HG03135 (cell line): Measurements from ENCODE around the gene CCN2.

Experiments used
- ATAC-seq: cut with Tn5 transposase; IDR thresholded peaks from one replicate; pipeline ENCODE4 v1.9.1; 2021; ENCODE audit warnings: mild to moderate bottlenecking, moderate library complexity; ENCODE audit not compliant: unreplicated experiment

CCN2 gene

GRCh38 chr6:131950767-131951575 lies at the start of gene CCN2:
Gene CCN2, minus strand, starts transcription at chr6:131951372. Its CDS starts 200 bp downstream, at chr6:131951172.
- ATAC-seq, result no peak

GRCh38 chr6:132000296-132000695 lies 49.1 kb upstream of the CCN2 start:
- ATAC-seq, result no peak

- no peak for ATAC-seq
Observed at GRCh38 chr6:131999545-132000146, 48.5 kb upstream of the CCN2 start.

GRCh38 chr6:131998255-131998982 lies 47.2 kb upstream of the CCN2 start:
- no peak for ATAC-seq

GRCh38 chr6:131997429-131998153 lies 46.4 kb upstream of the CCN2 start:
- ATAC-seq, result no peak

- no peak for ATAC-seq
Observed at GRCh38 chr6:131995917-131996316, 44.7 kb upstream of the CCN2 start.

- ATAC-seq, result no peak
Observed at GRCh38 chr6:131992557-131992956, 41.4 kb upstream of the CCN2 start.

- no peak for ATAC-seq
Observed at GRCh38 chr6:131989036-131989435, 37.9 kb upstream of the CCN2 start.

- no peak for ATAC-seq
Observed at GRCh38 chr6:131982740-131983259, 31.6 kb upstream of the CCN2 start.

GRCh38 chr6:131981624-131981978 lies 30.4 kb upstream of the CCN2 start:
- no peak for ATAC-seq

- no peak for ATAC-seq
Observed at GRCh38 chr6:131980791-131981623, 29.8 kb upstream of the CCN2 start.

GRCh38 chr6:131980338-131980790 lies 29.2 kb upstream of the CCN2 start:
- ATAC-seq, result no peak

GRCh38 chr6:131979515-131980337 lies 28.6 kb upstream of the CCN2 start:
- no peak for ATAC-seq

- ATAC-seq, result no peak
Observed at GRCh38 chr6:131978522-131978921, 27.4 kb upstream of the CCN2 start.

- ATAC-seq, result no peak
Observed at GRCh38 chr6:131976545-131977061, 25.4 kb upstream of the CCN2 start.

GRCh38 chr6:131972741-131973140 lies 21.6 kb upstream of the CCN2 start:
- no peak for ATAC-seq

- no peak for ATAC-seq
Observed at GRCh38 chr6:131970076-131970859, 19.1 kb upstream of the CCN2 start.

- no peak for ATAC-seq
Observed at GRCh38 chr6:131968656-131969055, 17.5 kb upstream of the CCN2 start.
